Measurements from ENCODE around the gene HECW1.

DNA sequence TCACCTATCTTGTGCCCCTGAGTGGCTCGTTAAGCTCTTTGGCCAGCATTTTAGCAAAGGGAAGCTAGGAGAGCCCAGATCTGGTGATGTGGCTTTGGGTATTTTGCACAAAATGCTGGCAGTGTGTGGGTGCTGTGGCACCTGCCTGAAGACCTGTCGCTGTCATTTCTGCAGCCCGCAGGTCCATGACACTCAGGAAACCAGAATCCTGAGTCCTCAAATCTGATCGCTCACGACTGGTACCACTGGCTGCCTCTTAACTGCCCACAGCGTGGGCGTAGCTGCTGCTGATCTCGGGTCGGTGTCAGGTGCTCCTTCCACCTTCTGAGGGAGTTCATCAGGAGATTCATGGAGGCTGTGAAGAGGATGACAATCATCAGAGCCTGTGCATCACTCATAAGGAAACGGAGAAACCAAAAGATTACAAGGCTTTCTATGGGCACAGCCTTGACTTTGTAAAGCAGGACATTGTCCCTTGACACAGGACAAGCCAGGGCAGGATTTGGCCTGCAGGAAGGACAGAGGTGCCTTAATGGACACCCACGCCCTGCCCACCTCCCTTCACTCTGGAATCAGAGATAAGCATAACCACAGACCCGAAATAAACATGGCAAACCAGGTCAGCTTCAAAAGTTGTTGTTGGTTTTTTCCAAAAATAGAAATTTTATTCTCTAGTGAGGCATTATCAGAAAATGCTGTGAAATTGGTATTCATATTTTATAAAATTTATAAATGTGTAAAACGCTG is 399.5 kb downstream of the HECW1 start:
- TF ChIP-seq, protein P1, sequence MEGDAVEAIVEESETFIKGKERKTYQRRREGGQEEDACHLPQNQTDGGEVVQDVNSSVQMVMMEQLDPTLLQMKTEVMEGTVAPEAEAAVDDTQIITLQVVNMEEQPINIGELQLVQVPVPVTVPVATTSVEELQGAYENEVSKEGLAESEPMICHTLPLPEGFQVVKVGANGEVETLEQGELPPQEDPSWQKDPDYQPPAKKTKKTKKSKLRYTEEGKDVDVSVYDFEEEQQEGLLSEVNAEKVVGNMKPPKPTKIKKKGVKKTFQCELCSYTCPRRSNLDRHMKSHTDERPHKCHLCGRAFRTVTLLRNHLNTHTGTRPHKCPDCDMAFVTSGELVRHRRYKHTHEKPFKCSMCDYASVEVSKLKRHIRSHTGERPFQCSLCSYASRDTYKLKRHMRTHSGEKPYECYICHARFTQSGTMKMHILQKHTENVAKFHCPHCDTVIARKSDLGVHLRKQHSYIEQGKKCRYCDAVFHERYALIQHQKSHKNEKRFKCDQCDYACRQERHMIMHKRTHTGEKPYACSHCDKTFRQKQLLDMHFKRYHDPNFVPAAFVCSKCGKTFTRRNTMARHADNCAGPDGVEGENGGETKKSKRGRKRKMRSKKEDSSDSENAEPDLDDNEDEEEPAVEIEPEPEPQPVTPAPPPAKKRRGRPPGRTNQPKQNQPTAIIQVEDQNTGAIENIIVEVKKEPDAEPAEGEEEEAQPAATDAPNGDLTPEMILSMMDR (IDR thresholded peaks at IDR 0.05): no peak
- no peak for TF ChIP-seq POLR2A (IDR thresholded peaks at IDR 0.05)
